RWPE2 (cell line): Measurements from ENCODE around the gene IMP3.
"Not testable (repeated sequence)": the region's sequence is repeated elsewhere in the genome, so short reads cannot be mapped to it uniquely, and the experiment has no call there.

Experiments
- ATAC-seq: fragments of 200-7000 bp; cut with Tn5 transposase; 3 replicates; pipeline ENCODE4 v1.9.1; 2021; ENCODE audit warnings: low read depth
- DNase-seq: peaks from one replicate; pipeline ENCODE4 v3.0.0-alpha.2; 2020; ENCODE audit warnings: low spot score
- H3K27ac ChIP-seq: fragments of 450-650 bp; 2 replicates; pipeline ENCODE4 v1.5.1; 2017; ENCODE audit warnings: mild to moderate bottlenecking; ENCODE audit not compliant: poor library complexity, severe bottlenecking
- H3K27me3 ChIP-seq: fragments of 250-450 bp; sonication (Bioruptor Pico); 2 replicates; pipeline ENCODE4 v1.5.1; 2021; ENCODE audit warnings: mild to moderate bottlenecking, moderate library complexity; ENCODE audit not compliant: insufficient read depth, poor library complexity, severe bottlenecking
- H3K36me3 ChIP-seq: fragments of 250-450 bp; sonication (Bioruptor Pico); 2 replicates; pipeline ENCODE4 v1.5.1; 2020; ENCODE audit warnings: low read depth, mild to moderate bottlenecking, moderate library complexity
- H3K4me1 ChIP-seq: fragments of 250-450 bp; sonication (Bioruptor Pico); 2 replicates; pipeline ENCODE4 v1.5.1; 2021; ENCODE audit warnings: mild to moderate bottlenecking, moderate library complexity; ENCODE audit not compliant: insufficient read depth, poor library complexity, severe bottlenecking
- H3K4me3 ChIP-seq: fragments of 250-450 bp; sonication (Bioruptor Pico); 2 replicates; pipeline ENCODE4 v1.5.1; 2021; ENCODE audit warnings: mild to moderate bottlenecking, moderate library complexity; ENCODE audit not compliant: severe bottlenecking
- H3K9me3 ChIP-seq: fragments of 250-450 bp; sonication (Bioruptor Pico); 2 replicates; pipeline ENCODE4 v1.5.1; 2021; ENCODE audit warnings: mild to moderate bottlenecking, moderate library complexity; ENCODE audit not compliant: severe bottlenecking
- TF ChIP-seq, protein P1 (sequence below): fragments of 450-650 bp; IDR thresholded peaks from one replicate; pipeline ENCODE4 v1.5.1; 2017; ENCODE audit warnings: mild to moderate bottlenecking, moderate library complexity; ENCODE audit not compliant: poor library complexity, severe bottlenecking

Gene IMP3

DNA sequence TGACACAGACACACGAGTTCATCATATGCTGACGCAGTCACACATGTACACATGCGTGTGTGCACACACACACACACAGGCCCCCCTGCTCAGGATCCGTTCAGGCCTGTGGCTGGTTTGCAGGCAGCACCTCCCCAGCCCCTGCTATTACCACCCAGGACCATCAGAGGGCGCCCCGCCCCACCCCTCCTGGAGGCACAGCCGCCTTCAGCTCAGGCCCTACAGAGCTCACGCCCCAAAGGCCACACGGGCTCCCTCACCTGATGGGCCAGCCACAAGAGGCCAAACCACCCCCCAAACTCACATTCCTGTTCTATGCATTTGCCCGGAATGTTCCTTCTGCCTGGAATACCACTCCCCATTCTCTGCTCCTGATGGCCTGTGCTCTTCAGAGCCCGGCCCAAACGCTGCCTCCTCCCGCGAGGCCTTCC is 46.2 kb upstream of the IMP3 start:
- DNase-seq, H3K27ac ChIP-seq, H3K36me3 ChIP-seq, H3K27me3 ChIP-seq, H3K4me3 ChIP-seq, H3K9me3 ChIP-seq, H3K4me1 ChIP-seq: not testable (repeated sequence)
- TF ChIP-seq, protein P1, sequence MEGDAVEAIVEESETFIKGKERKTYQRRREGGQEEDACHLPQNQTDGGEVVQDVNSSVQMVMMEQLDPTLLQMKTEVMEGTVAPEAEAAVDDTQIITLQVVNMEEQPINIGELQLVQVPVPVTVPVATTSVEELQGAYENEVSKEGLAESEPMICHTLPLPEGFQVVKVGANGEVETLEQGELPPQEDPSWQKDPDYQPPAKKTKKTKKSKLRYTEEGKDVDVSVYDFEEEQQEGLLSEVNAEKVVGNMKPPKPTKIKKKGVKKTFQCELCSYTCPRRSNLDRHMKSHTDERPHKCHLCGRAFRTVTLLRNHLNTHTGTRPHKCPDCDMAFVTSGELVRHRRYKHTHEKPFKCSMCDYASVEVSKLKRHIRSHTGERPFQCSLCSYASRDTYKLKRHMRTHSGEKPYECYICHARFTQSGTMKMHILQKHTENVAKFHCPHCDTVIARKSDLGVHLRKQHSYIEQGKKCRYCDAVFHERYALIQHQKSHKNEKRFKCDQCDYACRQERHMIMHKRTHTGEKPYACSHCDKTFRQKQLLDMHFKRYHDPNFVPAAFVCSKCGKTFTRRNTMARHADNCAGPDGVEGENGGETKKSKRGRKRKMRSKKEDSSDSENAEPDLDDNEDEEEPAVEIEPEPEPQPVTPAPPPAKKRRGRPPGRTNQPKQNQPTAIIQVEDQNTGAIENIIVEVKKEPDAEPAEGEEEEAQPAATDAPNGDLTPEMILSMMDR: peak; percentile 96
- ATAC-seq: peak; percentile 70

DNA sequence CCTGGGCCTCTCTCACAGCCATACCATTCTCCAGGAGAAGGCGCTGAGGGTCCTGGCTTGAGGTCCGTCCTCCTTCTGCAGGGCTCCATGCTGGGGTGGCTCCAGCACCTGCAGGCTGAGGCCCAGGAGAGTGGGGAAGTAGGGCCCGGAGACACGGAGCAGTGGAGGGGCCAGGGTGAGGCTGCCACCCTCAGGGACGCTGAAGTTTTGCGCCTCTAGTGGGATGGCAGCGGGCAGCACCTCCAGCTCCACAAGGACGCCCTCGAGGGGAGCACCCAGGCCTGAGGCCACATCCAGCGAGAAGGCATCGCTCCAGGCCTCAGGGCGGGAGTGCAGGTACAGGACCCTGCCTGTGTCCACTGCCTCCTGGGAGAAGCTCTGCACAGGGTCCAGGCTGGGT is 45.2 kb upstream of the IMP3 start:
- Histone ChIP-seq H3K4me1 (no peaks in the 10 kb centered on the region), H3K27ac (no peak overlapping the region), H3K36me3 (no peaks in the 10 kb centered on the region), H3K9me3 (no peaks in the 10 kb centered on the region), H3K27me3 (no peaks in the 10 kb centered on the region), H3K4me3 (no peak overlapping the region)
- ATAC-seq (no peak), DNase-seq (no peak)
- TF ChIP-seq, protein P1: no peak

DNA sequence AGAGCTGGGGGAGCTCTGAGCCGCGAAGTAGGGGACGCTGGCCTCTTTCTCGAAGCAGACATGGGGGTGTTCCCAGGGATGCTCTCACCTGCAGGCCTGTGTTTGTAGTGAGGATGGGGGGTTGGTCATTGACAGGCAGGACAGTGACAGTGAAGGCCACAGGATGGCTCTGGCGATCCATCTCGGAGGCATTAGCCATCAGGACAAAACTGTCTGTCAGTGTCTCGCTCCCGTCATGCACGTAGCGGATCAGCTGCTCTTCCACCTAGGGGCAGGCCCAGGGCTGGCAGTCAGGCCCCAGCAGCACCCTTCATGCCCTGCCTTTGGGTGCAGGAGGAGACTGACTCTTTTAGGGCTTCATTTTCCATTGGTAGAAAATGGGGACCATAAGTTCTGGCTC is 44.6 kb upstream of the IMP3 start:
- Histone ChIP-seq H3K9me3 (no peaks in the 10 kb centered on the region), H3K27ac (no peak overlapping the region), H3K36me3 (no peaks in the 10 kb centered on the region), H3K4me1 (no peaks in the 10 kb centered on the region), H3K27me3 (no peaks in the 10 kb centered on the region), H3K4me3 (no peak overlapping the region)
- no peak for ATAC-seq
- TF ChIP-seq, protein P1: no peak
- DNase-seq: no peak

DNA sequence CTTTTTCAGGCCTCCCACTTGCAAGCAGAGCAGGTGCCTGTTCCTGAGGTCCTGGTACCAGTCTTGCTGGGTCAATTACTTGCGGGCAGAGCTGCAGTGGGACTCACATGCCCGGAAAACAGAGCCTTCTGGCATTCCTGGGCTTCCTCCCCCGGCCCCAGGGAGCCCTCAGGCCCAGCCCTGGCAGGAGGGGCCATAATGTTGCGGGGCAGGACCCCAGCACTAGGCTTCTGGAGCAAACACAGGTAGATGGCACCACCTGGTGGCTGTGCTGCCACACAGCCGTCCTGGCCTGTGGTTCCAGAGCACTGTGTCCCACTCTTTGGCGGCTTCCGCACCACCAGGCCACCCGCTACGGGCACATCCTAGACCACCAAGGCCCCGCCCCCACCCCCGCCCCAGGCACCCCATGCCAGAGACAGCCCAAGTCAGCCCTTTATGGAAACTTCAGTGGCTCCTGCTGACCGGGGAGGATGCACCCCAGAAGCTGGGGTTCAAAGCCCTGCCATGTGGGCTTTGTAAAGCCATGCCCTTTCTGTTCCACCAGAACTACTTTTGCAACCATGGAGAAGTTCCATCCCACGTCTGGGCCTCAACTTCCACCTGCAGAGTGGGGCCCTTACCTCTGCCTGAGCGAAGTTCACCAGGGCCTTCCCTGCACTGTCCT is 43.8 kb upstream of the IMP3 start:
- H3K9me3 ChIP-seq, H3K4me1 ChIP-seq, H3K4me3 ChIP-seq, H3K27me3 ChIP-seq, H3K36me3 ChIP-seq, H3K27ac ChIP-seq, DNase-seq: not testable (repeated sequence)
- peak; percentile 71 for ATAC-seq
- TF ChIP-seq, protein P1: peak; percentile 96
